PC-3 (cell line): ENCODE measurements around the gene HARBI1. TPM values are rescaled to one million over a fixed set of nuclear protein-coding genes. Genes with fewer than 3 reads are reported as not detected.

ENCODE experiments used
- ATAC-seq: fragments of 200-7000 bp; cut with Tn5 transposase; 2 replicates; pipeline ENCODE4 v1.9.1; 2020; ENCODE audit warnings: mild to moderate bottlenecking, moderate library complexity
- BruUV-seq: library from RNA; stranded (reverse); fragments of 400-500 nt; replicated peaks from 2 replicates; lab custom pipeline; 2021; lab: Mats Ljungman, UMichigan
- CTCF ChIA-PET: fragments of 300-600 bp; sonication (Branson Sonifier 250); formaldehyde crosslinking; loops from one replicate; lab custom pipeline; 2022; ENCODE audit warnings: antibody characterized with exemption; lab: Charles Lee
- POLR2A ChIA-PET: fragments of 300-600 bp; sonication (Branson Sonifier 250); formaldehyde crosslinking; loops from one replicate; lab custom pipeline; 2022; ENCODE audit warnings: antibody characterized with exemption; ENCODE audit not compliant: unreplicated experiment; lab: Charles Lee
- DNase-seq: peaks from one replicate; pipeline ENCODE4 v3.0.0-alpha.2; 2015
- H2AFZ ChIP-seq: fragments of 300-600 bp; sonication (generic); 2 replicates; pipeline ENCODE4 v1.6.0; 2016; ENCODE audit warnings: antibody characterized with exemption, low read length
- H3F3A ChIP-seq: fragments of 300-600 bp; sonication (generic); one replicate; pipeline ENCODE4 v1.6.0; 2017; ENCODE audit warnings: antibody characterized with exemption, low read length, control low read depth, mild to moderate bottlenecking; ENCODE audit not compliant: unreplicated experiment
- H3K27ac ChIP-seq: fragments of 300-600 bp; sonication (generic); 2 replicates; pipeline ENCODE4 v1.5.1; 2016; ENCODE audit warnings: mild to moderate bottlenecking, low read length
- H3K27me3 ChIP-seq: fragments of 300-600 bp; sonication (generic); 2 replicates; pipeline ENCODE4 v1.6.1; 2016; ENCODE audit warnings: low read length, mixed read lengths
- H3K36me3 ChIP-seq: fragments of 300-600 bp; sonication (generic); 2 replicates; pipeline ENCODE4 v1.6.1; 2016; ENCODE audit warnings: low read depth, mixed run types, low read length, mixed read lengths
- H3K4me1 ChIP-seq: fragments of 300-600 bp; sonication (generic); 2 replicates; pipeline ENCODE4 v1.5.1; 2016; ENCODE audit warnings: low read length; ENCODE audit not compliant: insufficient read depth
- H3K4me2 ChIP-seq: fragments of 300-600 bp; sonication (generic); 2 replicates; pipeline ENCODE4 v1.6.0; 2016; ENCODE audit warnings: low read length
- H3K4me3 ChIP-seq: fragments of 300-600 bp; sonication (generic); 2 replicates; pipeline ENCODE4 v1.5.1; 2016; ENCODE audit warnings: mild to moderate bottlenecking, low read length, mixed read lengths
- H3K79me2 ChIP-seq: fragments of 300-600 bp; sonication (generic); 2 replicates; pipeline ENCODE4 v1.6.1; 2017; ENCODE audit warnings: low read length, mixed read lengths
- H3K9ac ChIP-seq: fragments of 300-600 bp; sonication (generic); 2 replicates; pipeline ENCODE4 v1.6.0; 2016; ENCODE audit warnings: mild to moderate bottlenecking, low read length
- H3K9me2 ChIP-seq: fragments of 300-600 bp; sonication (generic); replicated peaks from 2 replicates; pipeline ENCODE4 v1.6.1; 2016; ENCODE audit warnings: mixed run types, low read length, mixed read lengths
- H3K9me3 ChIP-seq: fragments of 300-600 bp; sonication (generic); 2 replicates; pipeline ENCODE4 v1.6.1; 2016; ENCODE audit warnings: low read length, mixed read lengths
- H4K20me1 ChIP-seq: fragments of 300-600 bp; sonication (generic); 2 replicates; pipeline ENCODE4 v1.6.1; 2016; ENCODE audit warnings: low read length, mixed read lengths
- CTCF ChIP-seq: fragments of 300-600 bp; sonication (generic); conservative IDR thresholded peaks from 2 replicates; pipeline ENCODE4 v1.5.1; 2017; ENCODE audit warnings: antibody characterized with exemption, low read depth, mild to moderate bottlenecking, low read length
- EZH2 ChIP-seq: fragments of 300-600 bp; sonication (generic); IDR thresholded peaks from one replicate; pipeline ENCODE4 v1.6.1; 2017; ENCODE audit warnings: antibody characterized with exemption, mild to moderate bottlenecking, low read length; ENCODE audit not compliant: unreplicated experiment
- EZH2phosphoT487 ChIP-seq: fragments of 300-600 bp; sonication (generic); IDR thresholded peaks from 2 replicates; pipeline ENCODE4 v1.6.1; 2018; ENCODE audit warnings: mild to moderate bottlenecking, antibody characterized with exemption, low read length, borderline replicate concordance
- intact Hi-C: fragments of 100-400 bp; cut with micrococcal nuclease; formaldehyde crosslinking; loops from 2 replicates; pipeline ENCODE4 v1.9.0; 2023
- total RNA-seq: library from RNA; depleted of rRNA; stranded (reverse); fragments of >200 nt; gene quantifications from 2 replicates; pipeline ENCODE4 v1.2.3, GENCODE V29; 2014

HARBI1 gene
- total RNA-seq, 1 experiment from 2014 or later = 1.7 TPM

GRCh38 chr11:46658259-46658658 is 41.2 kb upstream of the HARBI1 start:
- H3K79me2 ChIP-seq = no peaks in the 10 kb centered on the region
- H3K27ac ChIP-seq = no peak overlapping the region
- H3K9me3 ChIP-seq = no peaks in the 10 kb centered on the region
- BruUV-seq = no TSS peak
- H3K27me3 ChIP-seq = no peaks in the 10 kb centered on the region
- no peak overlapping the region for H3K9ac ChIP-seq
- H3F3A ChIP-seq = no peaks in the 10 kb centered on the region
- ATAC-seq (no peak), DNase-seq (no peak)
- TF ChIP-seq CTCF = no peak
- no peak for TF ChIP-seq EZH2
- TF ChIP-seq EZH2phosphoT487 = no peak
- no peak overlapping the region for H3K4me2 ChIP-seq
- H3K4me3 ChIP-seq = no peak overlapping the region
- H3K4me1 ChIP-seq = no peaks in the 10 kb centered on the region
- H2AFZ ChIP-seq = no peak overlapping the region
- no peaks in the 10 kb centered on the region for H4K20me1 ChIP-seq
- CTCF ChIA-PET = no interaction called here
- peaks cover 17% of the 10 kb centered on the region; the same call in 1 of the 2 replicates for H3K36me3 ChIP-seq
- intact Hi-C loops = no loop called here
- POLR2A ChIA-PET = no interaction called here
- H3K9me2 ChIP-seq = no peaks in the 10 kb centered on the region

DNA sequence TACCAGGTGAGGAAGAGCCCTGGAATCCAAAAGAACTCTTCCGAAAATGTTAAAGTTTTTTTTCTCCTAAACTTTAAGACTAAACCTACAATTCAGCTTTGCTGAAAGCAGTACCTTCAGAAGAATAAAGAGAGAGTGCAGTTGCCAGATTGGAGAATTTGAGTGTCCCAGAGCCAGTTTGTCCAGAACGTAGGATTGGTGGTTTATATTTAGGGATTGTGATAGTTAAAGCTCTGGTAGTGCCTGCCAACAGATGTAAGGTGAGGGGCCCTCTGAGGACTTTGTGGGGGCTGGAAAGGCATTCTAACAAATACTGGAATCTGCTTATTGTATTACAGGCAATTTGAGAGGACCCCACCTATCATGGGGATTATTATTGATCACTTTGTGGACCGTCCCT is 40.2 kb upstream of the HARBI1 start:
- Histone ChIP-seq H3K79me2 (no peaks in the 10 kb centered on the region), H3K9me3 (no peaks in the 10 kb centered on the region), H4K20me1 (no peaks in the 10 kb centered on the region), H3F3A (no peaks in the 10 kb centered on the region), H3K9me2 (no peaks in the 10 kb centered on the region), H3K36me3 (peaks cover 17% of the 10 kb centered on the region; the same call in 1 of the 2 replicates), H2AFZ (no peak overlapping the region), H3K4me3 (no peak overlapping the region), H3K4me1 (no peaks in the 10 kb centered on the region), H3K27me3 (no peaks in the 10 kb centered on the region), H3K27ac (no peak overlapping the region), H3K9ac (no peak overlapping the region), H3K4me2 (no peak overlapping the region)
- CTCF ChIA-PET = no interaction called here
- BruUV-seq = no TSS peak
- POLR2A ChIA-PET = no interaction called here
- ATAC-seq (no peak), DNase-seq (no peak)
- intact Hi-C loops = no loop called here
- no peak for TF ChIP-seq CTCF
- no peak for TF ChIP-seq EZH2
- no peak for TF ChIP-seq EZH2phosphoT487

DNA sequence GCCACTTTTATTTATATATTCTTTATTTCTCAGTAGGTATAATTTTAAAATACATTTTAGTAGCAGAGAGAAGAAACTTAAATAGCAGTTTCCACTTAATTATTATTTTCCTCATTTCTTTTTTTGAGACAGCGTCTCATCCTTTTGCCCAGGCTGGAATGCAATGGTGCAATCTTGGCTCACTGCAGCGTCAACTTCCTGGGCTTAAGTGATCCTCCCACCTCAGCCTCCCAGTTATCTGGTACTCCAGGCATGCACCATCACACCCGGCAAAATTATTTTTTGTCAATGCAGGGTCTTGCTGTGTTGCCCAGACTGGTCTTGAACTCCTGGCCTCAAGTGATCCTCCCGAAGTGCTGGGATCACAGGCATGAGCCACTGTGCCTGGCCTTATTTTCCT is 38.6 kb upstream of the HARBI1 start:
- no peaks in the 10 kb centered on the region for H3F3A ChIP-seq
- H3K4me3 ChIP-seq = no peak overlapping the region
- no peak for TF ChIP-seq EZH2
- no peak for TF ChIP-seq EZH2phosphoT487
- TF ChIP-seq CTCF = no peak
- no peaks in the 10 kb centered on the region for H3K9me3 ChIP-seq
- POLR2A ChIA-PET = no interaction called here
- BruUV-seq = no TSS peak
- no peak overlapping the region for H3K4me2 ChIP-seq
- H3K79me2 ChIP-seq = no peaks in the 10 kb centered on the region
- H3K9me2 ChIP-seq = no peaks in the 10 kb centered on the region
- no peaks in the 10 kb centered on the region for H3K4me1 ChIP-seq
- H4K20me1 ChIP-seq = no peaks in the 10 kb centered on the region
- no peak overlapping the region for H3K27ac ChIP-seq
- no peak overlapping the region for H3K9ac ChIP-seq
- ATAC-seq = no peak
- DNase-seq = no peak
- H3K36me3 ChIP-seq = peaks cover 28% of the 10 kb centered on the region
- intact Hi-C loops = no loop called here
- CTCF ChIA-PET = no interaction called here
- no peak overlapping the region for H2AFZ ChIP-seq
- no peaks in the 10 kb centered on the region for H3K27me3 ChIP-seq
